Measurements from ENCODE around the gene ANKLE2. TPM values are rescaled to one million over a fixed set of nuclear protein-coding genes. Genes with fewer than 3 reads are reported as not detected.

The ANKLE2 gene
- total RNA-seq, 1 donor from 2014 or later: 32.2 TPM

GRCh38 chr12:132689227-132689626, 72.4 kb downstream of the ANKLE2 start:
- DNase-seq (ENCODE audit: low read depth in 2 of 2): no peak

- peak; percentile 83 to 95 for DNase-seq (ENCODE audit: low read depth in 2 of 2)
Measured at GRCh38 chr12:132687211-132688164, 74.1 kb downstream of the ANKLE2 start, which contains the start of the genes POLE and PXMP2. TSS of gene POLE (minus strand) at chr12:132687342. CDS start at chr12:132687315, 27 bp downstream. TSS of gene PXMP2 (plus strand) at chr12:132687587. CDS start at chr12:132687671, 84 bp downstream.

GRCh38 chr12:132686825-132687210, 74.8 kb downstream of the ANKLE2 start:
- no peak for DNase-seq (ENCODE audit: low read depth in 2 of 2)

GRCh38 chr12:132685400-132685799, 76.2 kb downstream of the ANKLE2 start:
- DNase-seq (ENCODE audit: low read depth in 2 of 2): no peak

GRCh38 chr12:132677492-132677891, 84.1 kb downstream of the ANKLE2 start:
- no peak for DNase-seq (ENCODE audit: low read depth in 2 of 2)

GRCh38 chr12:132675757-132676432, 85.7 kb downstream of the ANKLE2 start:
- no peak for DNase-seq (ENCODE audit: low read depth in 2 of 2)

Other genes with a start within 250 kb of the ANKLE2 start
- gene LRCOL1, start 151.2 kb downstream of the ANKLE2 start, total RNA-seq: 2.7 and 10.1 TPM in 2 replicates
- gene P2RX2, start 143.1 kb downstream of the ANKLE2 start, total RNA-seq: not detected in 2 replicates
- 25.5 and 27.3 TPM in 2 replicates for gene POLE, start 74.5 kb downstream of the ANKLE2 start, total RNA-seq
- 18.7 and 26.7 TPM in 2 replicates for gene PXMP2, start 74.2 kb downstream of the ANKLE2 start, total RNA-seq
- 37.0 and 50.8 TPM in 2 replicates for gene PGAM5, start 51.0 kb downstream of the ANKLE2 start, total RNA-seq
- 53.0 and 66.4 TPM in 2 replicates for gene GOLGA3, start 67.0 kb upstream of the ANKLE2 start, total RNA-seq
- 32.6 and 38.3 TPM in 2 replicates for gene CHFR, start 125.8 kb upstream of the ANKLE2 start, total RNA-seq
- gene ZNF605, start 194.5 kb upstream of the ANKLE2 start, total RNA-seq: 3.2 and 3.8 TPM in 2 replicates
- 7.2 and 11.4 TPM in 2 replicates for gene ZNF26, start 224.5 kb upstream of the ANKLE2 start, total RNA-seq

All from dermis microvascular lymphatic vessel endothelial cell (primary cell).